H1 (cell line): ENCODE measurements around the gene GTF3C2. TPM values are rescaled to one million over a fixed set of nuclear protein-coding genes. Genes with fewer than 3 reads are reported as not detected.

Source experiments
- CTCF ChIA-PET: fragments of 300-600 bp; sonication (Branson Sonifier 250); formaldehyde crosslinking; loops from one replicate; lab custom pipeline; 2021; ENCODE audit not compliant: partially characterized antibody; lab: Charles Lee
- POLR2A ChIA-PET: fragments of 300-600 bp; sonication (Branson Sonifier 250); formaldehyde crosslinking; loops from one replicate; lab custom pipeline; 2021; ENCODE audit warnings: inconsistent platforms; ENCODE audit not compliant: partially characterized antibody; lab: Charles Lee
- DNase-seq, 2 experiments: peaks; one replicate each; pipeline versions ENCODE4 v3.0.0 to v3.0.0-alpha.2; 2010 to 2022; ENCODE audit warnings: low spot score in 2 of 2, low read depth in 1 of 2, mixed read lengths in 1 of 2
- FAIRE-seq: peaks from 2 replicates; lab custom pipeline; 2011; peaks lifted over from hg19 to GRCh38; lab: Jason Lieb, UNC
- H2AFZ ChIP-seq: 2 replicates; pipeline ENCODE4 v1.8.1; 2012; ENCODE audit warnings: low read length, inconsistent platforms
- H2AK5ac ChIP-seq: 2 replicates; pipeline ENCODE4 v1.6.1; 2013; ENCODE audit warnings: low read depth, low read length
- H2BK120ac ChIP-seq: replicated peaks from 2 replicates; pipeline ENCODE3; 2013; ENCODE audit warnings: low read depth, low read length, inconsistent platforms
- H2BK12ac ChIP-seq: 2 replicates; pipeline ENCODE4 v1.6.1; 2013; ENCODE audit warnings: low read depth, low read length
- H2BK15ac ChIP-seq: 2 replicates; pipeline ENCODE4 v1.6.1; 2013; ENCODE audit warnings: low read length
- H2BK20ac ChIP-seq: 2 replicates; pipeline ENCODE4 v1.6.1; 2013; ENCODE audit warnings: low read length
- H2BK5ac ChIP-seq: 2 replicates; pipeline ENCODE4 v1.6.1; 2013; ENCODE audit warnings: low read depth, low read length
- H3K14ac ChIP-seq: 2 replicates; pipeline ENCODE4 v1.6.1; 2013; ENCODE audit warnings: inconsistent platforms; ENCODE audit not compliant: insufficient read length
- H3K18ac ChIP-seq: 2 replicates; pipeline ENCODE4 v1.6.1; 2013; ENCODE audit warnings: low read length; ENCODE audit errors: extremely low read depth
- H3K23ac ChIP-seq: 2 replicates; pipeline ENCODE4 v1.6.1; 2013; ENCODE audit warnings: inconsistent platforms; ENCODE audit not compliant: insufficient read length
- H3K23me2 ChIP-seq: 2 replicates; pipeline ENCODE4 v1.6.1; 2013; ENCODE audit warnings: low read depth, low read length
- H3K27ac ChIP-seq: 2 replicates; pipeline ENCODE4 v1.6.1; 2011; ENCODE audit warnings: low read depth, low read length, inconsistent platforms
- H3K27me3 ChIP-seq, 4 experiments: replicated peaks in 1 of 4; 1 replicate in 1 of 4; 2 replicates in 3 of 4; pipeline versions ENCODE4 v1.6.1 to v1.8.1; 2011 to 2013; ENCODE audit warnings: low read length in 3 of 4, mild to moderate bottlenecking in 3 of 4, inconsistent platforms in 2 of 4, mixed read lengths in 2 of 4, moderate library complexity in 1 of 4; ENCODE audit not compliant: control insufficient read depth in 3 of 4, insufficient read depth in 3 of 4; ENCODE audit errors: extremely low read depth in 1 of 4
- H3K36me3 ChIP-seq, 4 experiments: 2 replicates each; pipeline versions ENCODE4 v1.6.1 to v1.8.1; 2011 to 2013; ENCODE audit warnings: mild to moderate bottlenecking in 4 of 4, low read length in 3 of 4, moderate library complexity in 2 of 4, control low read depth in 1 of 4, inconsistent platforms in 1 of 4; ENCODE audit not compliant: insufficient read depth in 4 of 4, control insufficient read depth in 2 of 4
- H3K4ac ChIP-seq: replicated peaks from 2 replicates; pipeline ENCODE3; 2013; ENCODE audit warnings: low read length, low read depth, mixed read lengths, inconsistent platforms; ENCODE audit not compliant: insufficient read length
- H3K4me1 ChIP-seq, 4 experiments: replicated peaks in 1 of 4; 1 replicate in 1 of 4; 2 replicates in 3 of 4; pipeline versions ENCODE4 v1.6.1 to v1.8.1; 2011 to 2013; ENCODE audit warnings: low read length in 3 of 4, inconsistent platforms in 2 of 4, mixed read lengths in 1 of 4; ENCODE audit not compliant: insufficient read depth in 4 of 4, control insufficient read depth in 3 of 4
- H3K4me2 ChIP-seq, 2 experiments: 2 replicates each; pipeline versions ENCODE4 v1.6.1 to v1.8.1; 2011 to 2013; ENCODE audit warnings: low read depth in 2 of 2, low read length in 2 of 2, control low read depth in 1 of 2, inconsistent platforms in 1 of 2, mild to moderate bottlenecking in 1 of 2; ENCODE audit not compliant: insufficient read depth in 1 of 2
- H3K4me3 ChIP-seq, 4 experiments: fragments of 200-600, 300-600 bp in 1 of 4; sonication (generic), shearing (Covaris generic), sonication (Bioruptor Twin) in 1 of 4; 2 replicates each; pipeline versions ENCODE4 v1.5.1 to v1.8.1; 2011 to 2016; ENCODE audit warnings: low read length in 4 of 4, low read depth in 3 of 4, control low read depth in 2 of 4, inconsistent platforms in 2 of 4, mild to moderate bottlenecking in 2 of 4, mixed read lengths in 1 of 4, moderate library complexity in 1 of 4; ENCODE audit not compliant: insufficient read depth in 2 of 4; ENCODE audit errors: extremely low read depth in 1 of 4
- H3K56ac ChIP-seq: replicated peaks from 2 replicates; pipeline ENCODE3; 2013; ENCODE audit warnings: low read depth, mild to moderate bottlenecking, mixed read lengths, low read length, inconsistent platforms; ENCODE audit not compliant: insufficient read length
- H3K79me1 ChIP-seq: 2 replicates; pipeline ENCODE4 v1.6.1; 2013; ENCODE audit warnings: low read depth, low read length, control low read depth
- H3K79me2 ChIP-seq, 2 experiments: 2 replicates each; pipeline versions ENCODE4 v1.6.1 to v1.8.1; 2012 to 2013; ENCODE audit warnings: low read length in 2 of 2, mild to moderate bottlenecking in 2 of 2, inconsistent platforms in 1 of 2; ENCODE audit not compliant: insufficient read depth in 2 of 2, control insufficient read depth in 1 of 2
- H3K9ac ChIP-seq, 4 experiments: replicated peaks in 1 of 4; 1 replicate in 1 of 4; 2 replicates in 3 of 4; pipeline versions ENCODE4 v1.6.1 to v1.8.1; 2011 to 2013; ENCODE audit warnings: low read depth in 3 of 4, low read length in 3 of 4, control low read depth in 2 of 4, mild to moderate bottlenecking in 2 of 4, moderate library complexity in 2 of 4, inconsistent platforms in 1 of 4; ENCODE audit errors: extremely low read depth in 1 of 4
- H3K9me3 ChIP-seq, 2 experiments: 2 replicates each; pipeline versions ENCODE4 v1.6.1 to v1.8.1; 2012 to 2013; ENCODE audit warnings: mild to moderate bottlenecking in 2 of 2, moderate library complexity in 2 of 2, control low read depth in 1 of 2, inconsistent platforms in 1 of 2, low read depth in 1 of 2, low read length in 1 of 2, mixed read lengths in 1 of 2; ENCODE audit not compliant: insufficient read depth in 2 of 2
- H4K20me1 ChIP-seq, 2 experiments: replicated peaks in 1 of 2; 2 replicates each; pipeline versions ENCODE3 to v1.8.1; 2011 to 2013; ENCODE audit warnings: inconsistent platforms in 2 of 2, low read length in 2 of 2, mild to moderate bottlenecking in 1 of 2; ENCODE audit not compliant: insufficient read depth in 2 of 2, control insufficient read depth in 1 of 2
- H4K5ac ChIP-seq: 2 replicates; pipeline ENCODE4 v1.6.1; 2013; ENCODE audit warnings: low read length, low read depth, mixed read lengths, inconsistent platforms; ENCODE audit not compliant: insufficient read length
- H4K8ac ChIP-seq: 2 replicates; pipeline ENCODE4 v1.8.0; 2013; ENCODE audit warnings: mild to moderate bottlenecking, moderate library complexity, low read length, inconsistent platforms; ENCODE audit not compliant: insufficient read depth; ENCODE audit errors: extremely low read depth
- H4K91ac ChIP-seq: replicated peaks from 2 replicates; pipeline ENCODE3; 2013; ENCODE audit warnings: low read length, mixed read lengths, inconsistent platforms; ENCODE audit not compliant: insufficient read length
- EGR1 ChIP-seq: IDR thresholded peaks from 2 replicates; pipeline ENCODE4 v1.6.1; 2011; ENCODE audit warnings: low read depth, low read length, borderline replicate concordance
- SUZ12 ChIP-seq: fragments of 200-600 bp; sonication (generic); IDR thresholded peaks from 2 replicates; pipeline ENCODE4 v1.6.1; 2012; ENCODE audit warnings: mild to moderate bottlenecking, inconsistent platforms, low read length, moderate library complexity, mixed read lengths
- ZNF274 ChIP-seq: IDR thresholded peaks from 2 replicates; pipeline ENCODE4 v1.7.0; 2012; ENCODE audit warnings: low read length, borderline replicate concordance; ENCODE audit errors: extremely low read depth
- WGBS, 2 experiments: shearing (Covaris generic) in 1 of 2; methylation state at CpG; one replicate each; pipeline versions ENCODE4 v1.1.6 to v1.1.7; 2013 to 2015; ENCODE audit warnings: low lambda C conversion rate in 2 of 2, mixed read lengths in 2 of 2, inconsistent platforms in 1 of 2, low coverage in 1 of 2, missing lambda C conversion rate in 1 of 2; ENCODE audit not compliant: insufficient replicate concordance in 2 of 2, insufficient coverage in 1 of 2, insufficient read length in 1 of 2; ENCODE audit errors: extremely low coverage in 1 of 2, missing lambda C conversion rate in 1 of 2; 5-methylcytosine and 5-hydroxymethylcytosine counted together
- polyA plus RNA-seq, 7 experiments: library from polyadenylated mRNA; depleted of rRNA in 3 of 7; stranded (reverse) in 5 of 7; unstranded in 2 of 7; fragments of >200 nt in 5 of 7; fragments of 200-250 nt in 2 of 7; gene quantifications; 1 replicate in 5 of 7; 2 replicates in 1 of 7; 4 replicates in 1 of 7; pipeline versions ENCODE4 v1.2.1 to v1.2.3, GENCODE V29; 2011 to 2013; ENCODE audit warnings: missing spikeins in 2 of 7, mixed read lengths in 2 of 7
- total RNA-seq: library from RNA; stranded (reverse); fragmentation: NEBNext Ultra II Directional; extraction: Animal tissue kit (Norgen Biotek cat#: 25700); gene quantifications from 2 replicates; pipeline ENCODE4 v1.2.1, GENCODE V29; 2021
- TF ChIP-seq, protein P1 (sequence below): IDR thresholded peaks from 2 replicates; pipeline ENCODE4 v1.6.1; 2012; ENCODE audit warnings: low read length, inconsistent platforms

Gene GTF3C2
- total and polyA plus RNA-seq, 2 of the 8 experiments (the other 6 are each of a cell fraction or from before 2014, with no cell fraction given) = 118 to 127 TPM

DNA sequence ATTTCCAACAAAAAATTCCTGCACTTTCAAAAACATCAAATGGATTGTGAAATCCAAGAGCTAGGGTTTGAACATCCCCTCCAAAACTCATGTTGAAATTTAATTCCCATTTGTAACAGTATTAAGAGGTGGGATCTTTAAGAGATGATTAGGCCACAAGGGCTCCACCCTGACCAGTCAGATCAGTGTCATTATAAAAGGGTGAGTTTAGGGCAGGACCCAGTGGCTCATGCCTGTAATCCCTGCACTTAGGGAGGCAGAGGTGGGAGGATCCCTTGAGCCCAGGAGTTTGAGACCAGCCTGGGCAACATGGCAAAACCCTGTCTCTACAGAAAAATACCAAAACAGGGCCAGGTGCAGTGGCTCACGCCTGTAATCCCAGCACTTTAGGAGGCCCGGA, 8.9 kb downstream of the GTF3C2 start:
- Histone ChIP-seq H3K27ac (no peak overlapping the region), H4K20me1 (peaks cover 3 to 15% of the 10 kb centered on the region in 2 experiments), H3K9me3 (no peaks in the 10 kb centered on the region), H2AK5ac (no peak overlapping the region), H3K79me2 (peaks cover 12 to 87% of the 10 kb centered on the region in 2 experiments), H2BK12ac (no peak overlapping the region), H2BK5ac (no peak overlapping the region), H2BK120ac (no peak overlapping the region), H3K23ac (no peak overlapping the region), H4K5ac (no peak overlapping the region), H3K4me3 (no peak overlapping the region), H3K79me1 (no peaks in the 10 kb centered on the region), H3K4ac (no peak overlapping the region), H3K9ac (no peak overlapping the region), H3K14ac (no peak overlapping the region), H2BK15ac (no peak overlapping the region), H3K56ac (no peak overlapping the region), H3K4me2 (no peak overlapping the region), H4K8ac (no peak overlapping the region), H2AFZ (no peak overlapping the region), H3K27me3 (no peaks in the 10 kb centered on the region), H2BK20ac (no peak overlapping the region), H3K23me2 (no peaks in the 10 kb centered on the region), H3K18ac (no peak overlapping the region), H3K36me3 (peaks cover 5 to 13% (median 10%) of the 10 kb centered on the region in 4 experiments; a peak in 7 of 8 replicates), H4K91ac (no peak overlapping the region), H3K4me1 (no peaks in the 10 kb centered on the region)
- ChIA-PET POLR2A (interaction anchor here (0.8 to 2.2 kb wide), 5 partner anchors 9 to 27 kb away, joined by 3 to 6 read pairs (median 3); partner anchors contain the start of genes GTF3C2 and MPV17), CTCF (interaction anchor here (0.9 to 1.5 kb wide), 3 partner anchors 10 to 148 kb away, joined by 3 read pairs; partner anchors contain the start of genes FNDC4 and MPV17)
- TF ChIP-seq EGR1 (no peak), ZNF274 (no peak), SUZ12 (no peak)
- TF ChIP-seq, protein P1, sequence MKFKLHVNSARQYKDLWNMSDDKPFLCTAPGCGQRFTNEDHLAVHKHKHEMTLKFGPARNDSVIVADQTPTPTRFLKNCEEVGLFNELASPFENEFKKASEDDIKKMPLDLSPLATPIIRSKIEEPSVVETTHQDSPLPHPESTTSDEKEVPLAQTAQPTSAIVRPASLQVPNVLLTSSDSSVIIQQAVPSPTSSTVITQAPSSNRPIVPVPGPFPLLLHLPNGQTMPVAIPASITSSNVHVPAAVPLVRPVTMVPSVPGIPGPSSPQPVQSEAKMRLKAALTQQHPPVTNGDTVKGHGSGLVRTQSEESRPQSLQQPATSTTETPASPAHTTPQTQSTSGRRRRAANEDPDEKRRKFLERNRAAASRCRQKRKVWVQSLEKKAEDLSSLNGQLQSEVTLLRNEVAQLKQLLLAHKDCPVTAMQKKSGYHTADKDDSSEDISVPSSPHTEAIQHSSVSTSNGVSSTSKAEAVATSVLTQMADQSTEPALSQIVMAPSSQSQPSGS = no peak
- no peak for FAIRE-seq
- 100% methylated on average over 2 of the region's 2 CpGs; no CpG with 5 or more reads in 1 of the 2 experiments for WGBS, 2 experiments
- no peak for DNase-seq
